Activated naive CD8-positive, alpha-beta T cell treated with anti-CD3 and anti-CD28 coated beads for 36 hours (primary cell): ENCODE data around the gene CYP4B1. TPM values are rescaled to one million over a fixed set of nuclear protein-coding genes. Genes with fewer than 3 reads are reported as not detected.
"Not testable (repeated sequence)": the region's sequence is repeated elsewhere in the genome, so short reads cannot be mapped to it uniquely, and the experiment has no call there.

Experiments used
- DNase-seq: peaks from one replicate; pipeline ENCODE4 v3.0.0; 2021
- H3K27ac Mint-ChIP-seq: one replicate; pipeline ENCODE4 v1.8.0; 2022; ENCODE audit warnings: mild to moderate bottlenecking, moderate library complexity, mixed read lengths
- H3K27me3 Mint-ChIP-seq: one replicate; pipeline ENCODE4 v1.8.0; 2022; ENCODE audit warnings: mild to moderate bottlenecking, mixed read lengths
- H3K36me3 Mint-ChIP-seq: one replicate; pipeline ENCODE4 v1.8.0; 2021; ENCODE audit warnings: mild to moderate bottlenecking, mixed read lengths
- H3K4me1 Mint-ChIP-seq: one replicate; pipeline ENCODE4 v1.8.0; 2021; ENCODE audit warnings: mixed read lengths
- H3K4me3 Mint-ChIP-seq: one replicate; pipeline ENCODE4 v1.8.0; 2022; ENCODE audit warnings: mild to moderate bottlenecking, moderate library complexity, mixed read lengths
- H3K9me3 Mint-ChIP-seq: one replicate; pipeline ENCODE4 v1.8.0; 2022; ENCODE audit warnings: mixed read lengths
- total RNA-seq, 2 experiments: library from RNA; stranded (reverse); gene quantifications; one replicate each; pipeline ENCODE4 v1.2.3, GENCODE V29; 2021

The CYP4B1 gene
- total RNA-seq, 2 experiments from 2014 or later = not detected

- no peak overlapping the region for H3K27ac Mint-ChIP-seq
- DNase-seq = no peak
- H3K9me3 Mint-ChIP-seq = peaks cover 35% of the 10 kb centered on the region
- H3K4me3 Mint-ChIP-seq = no peak overlapping the region
- H3K4me1 Mint-ChIP-seq = no peaks in the 10 kb centered on the region
- peaks cover 2% of the 10 kb centered on the region for H3K36me3 Mint-ChIP-seq
- H3K27me3 Mint-ChIP-seq = peaks cover 18% of the 10 kb centered on the region
These were observed 26.3 kb upstream of the CYP4B1 start for GRCh38 chr1:46772571-46772970.

GRCh38 chr1:46774297-46774696 lies 24.5 kb upstream of the CYP4B1 start:
- no peak overlapping the region for H3K4me3 Mint-ChIP-seq
- no peak overlapping the region for H3K27ac Mint-ChIP-seq
- H3K9me3 Mint-ChIP-seq = peaks cover 29% of the 10 kb centered on the region
- peaks cover 2% of the 10 kb centered on the region for H3K36me3 Mint-ChIP-seq
- H3K27me3 Mint-ChIP-seq = peaks cover 3% of the 10 kb centered on the region
- no peaks in the 10 kb centered on the region for H3K4me1 Mint-ChIP-seq
- DNase-seq = no peak

- H3K36me3 Mint-ChIP-seq, DNase-seq, H3K27me3 Mint-ChIP-seq, H3K4me3 Mint-ChIP-seq, H3K4me1 Mint-ChIP-seq, H3K27ac Mint-ChIP-seq: not testable (repeated sequence)
- H3K9me3 Mint-ChIP-seq = peaks cover 12% of the 10 kb centered on the region
These were observed 20.4 kb upstream of the CYP4B1 start for GRCh38 chr1:46778456-46778855.

GRCh38 chr1:46784666-46785065 lies 14.2 kb upstream of the CYP4B1 start:
- H3K27ac Mint-ChIP-seq = no peak overlapping the region
- H3K4me1 Mint-ChIP-seq = peaks cover 6% of the 10 kb centered on the region
- H3K27me3 Mint-ChIP-seq = peaks cover 25% of the 10 kb centered on the region

GRCh38 chr1:46788634-46789033 lies 10.2 kb upstream of the CYP4B1 start:
- not testable (repeated sequence) for H3K9me3 Mint-ChIP-seq, H3K36me3 Mint-ChIP-seq, H3K4me1 Mint-ChIP-seq, H3K4me3 Mint-ChIP-seq, DNase-seq, H3K27ac Mint-ChIP-seq
- peaks cover 25% of the 10 kb centered on the region for H3K27me3 Mint-ChIP-seq

More at GRCh38 chr1:46784666-46785065, 14.2 kb upstream of the CYP4B1 start:
- no peak for DNase-seq
- H3K9me3 Mint-ChIP-seq = peaks cover 3% of the 10 kb centered on the region
- peaks cover 3% of the 10 kb centered on the region for H3K36me3 Mint-ChIP-seq
- no peak overlapping the region for H3K4me3 Mint-ChIP-seq

GRCh38 chr1:46790446-46791101 lies 8.3 kb upstream of the CYP4B1 start:
- peaks cover 28% of the 10 kb centered on the region for H3K27me3 Mint-ChIP-seq
- no peak overlapping the region for H3K4me3 Mint-ChIP-seq

GRCh38 chr1:46793126-46793525 lies 5.7 kb upstream of the CYP4B1 start:
- Mint-ChIP-seq H3K4me3 (no peak overlapping the region), H3K9me3 (peaks cover 2% of the 10 kb centered on the region), H3K4me1 (no peaks in the 10 kb centered on the region), H3K27ac (no peak overlapping the region), H3K36me3 (no peaks in the 10 kb centered on the region), H3K27me3 (peaks cover 38% of the 10 kb centered on the region)
- DNase-seq = no peak

More at GRCh38 chr1:46790446-46791101, 8.3 kb upstream of the CYP4B1 start:
- Mint-ChIP-seq H3K27ac (no peak overlapping the region), H3K36me3 (no peaks in the 10 kb centered on the region), H3K9me3 (peaks cover 2% of the 10 kb centered on the region), H3K4me1 (no peaks in the 10 kb centered on the region)
- no peak for DNase-seq

GRCh38 chr1:46797696-46798470 lies 963 bp upstream of the CYP4B1 start:
- H3K9me3 Mint-ChIP-seq = peaks cover 2% of the 10 kb centered on the region
- peaks cover 26% of the 10 kb centered on the region for H3K27me3 Mint-ChIP-seq
- no peak overlapping the region for H3K27ac Mint-ChIP-seq

GRCh38 chr1:46800742-46801141 lies 1.9 kb downstream of the CYP4B1 start:
- Mint-ChIP-seq H3K4me1 (no peaks in the 10 kb centered on the region), H3K9me3 (no peaks in the 10 kb centered on the region), H3K27me3 (peaks cover 20% of the 10 kb centered on the region), H3K36me3 (no peaks in the 10 kb centered on the region), H3K27ac (no peak overlapping the region), H3K4me3 (no peak overlapping the region)
- no peak for DNase-seq

More at GRCh38 chr1:46797696-46798470, 963 bp upstream of the CYP4B1 start:
- Mint-ChIP-seq H3K4me1 (no peaks in the 10 kb centered on the region), H3K36me3 (no peaks in the 10 kb centered on the region), H3K4me3 (no peak overlapping the region)
- no peak for DNase-seq

- H3K27me3 Mint-ChIP-seq = peaks cover 15% of the 10 kb centered on the region
- no peak overlapping the region for H3K27ac Mint-ChIP-seq
- no peaks in the 10 kb centered on the region for H3K4me1 Mint-ChIP-seq
- no peak overlapping the region for H3K4me3 Mint-ChIP-seq
- no peaks in the 10 kb centered on the region for H3K9me3 Mint-ChIP-seq
- no peak for DNase-seq
- no peaks in the 10 kb centered on the region for H3K36me3 Mint-ChIP-seq
These were observed 2.6 kb downstream of the CYP4B1 start for GRCh38 chr1:46801323-46802055.

- peaks cover 13% of the 10 kb centered on the region for H3K27me3 Mint-ChIP-seq
- DNase-seq = no peak
- H3K4me1 Mint-ChIP-seq = no peaks in the 10 kb centered on the region
- H3K36me3 Mint-ChIP-seq = no peaks in the 10 kb centered on the region
- no peak overlapping the region for H3K4me3 Mint-ChIP-seq
- no peaks in the 10 kb centered on the region for H3K9me3 Mint-ChIP-seq
- H3K27ac Mint-ChIP-seq = no peak overlapping the region
These were observed 3.2 kb downstream of the CYP4B1 start for GRCh38 chr1:46802081-46802480.

GRCh38 chr1:46802901-46803574 lies 4.2 kb downstream of the CYP4B1 start:
- Mint-ChIP-seq H3K9me3 (peaks cover 3% of the 10 kb centered on the region), H3K27me3 (peaks cover 7% of the 10 kb centered on the region), H3K27ac (no peak overlapping the region), H3K4me1 (no peaks in the 10 kb centered on the region), H3K36me3 (no peaks in the 10 kb centered on the region), H3K4me3 (no peak overlapping the region)
- no peak for DNase-seq

GRCh38 chr1:46804027-46804889 lies 5.4 kb downstream of the CYP4B1 start:
- Mint-ChIP-seq H3K27me3 (peaks cover 4% of the 10 kb centered on the region), H3K36me3 (no peaks in the 10 kb centered on the region), H3K4me3 (no peak overlapping the region), H3K4me1 (no peaks in the 10 kb centered on the region), H3K9me3 (peaks cover 3% of the 10 kb centered on the region), H3K27ac (no peak overlapping the region)
- no peak for DNase-seq

GRCh38 chr1:46804926-46805325 lies 6.1 kb downstream of the CYP4B1 start:
- Mint-ChIP-seq H3K27me3 (peaks cover 4% of the 10 kb centered on the region), H3K36me3 (no peaks in the 10 kb centered on the region), H3K4me1 (no peaks in the 10 kb centered on the region)

More at GRCh38 chr1:46804926-46805325, 6.1 kb downstream of the CYP4B1 start:
- Mint-ChIP-seq H3K9me3 (peaks cover 3% of the 10 kb centered on the region), H3K4me3 (no peak overlapping the region), H3K27ac (no peak overlapping the region)
- no peak for DNase-seq
